ENCODE results near the gene F10. TPM values are rescaled to one million over a fixed set of nuclear protein-coding genes. Genes with fewer than 3 reads are reported as not detected.

The F10 gene
- total and polyA plus RNA-seq, 2 of the 13 experiments (the other 11 are each of a cell fraction or from before 2014, with no cell fraction given), result 58.4 to 237 TPM

- TF ChIP-seq REL (CRISPR knock-in tag; conservative IDR thresholded peaks at IDR 0.05) (no peak), HDAC1 (CRISPR knock-in tag; IDR thresholded peaks at IDR 0.05) (peak; percentile 83), GABPA (IDR thresholded peaks at IDR 0.05; ENCODE audit: low read depth, low read length) (no peak), GABPA (CRISPR knock-in tag; IDR thresholded peaks at IDR 0.05; ENCODE audit: low read depth) (no peak), ZNF34 (CRISPR knock-in tag; IDR thresholded peaks at IDR 0.05; ENCODE audit: borderline replicate concordance) (no peak), ZNF562 (CRISPR knock-in tag; IDR thresholded peaks at IDR 0.05; ENCODE audit: borderline replicate concordance) (no peak), ZBTB49 (CRISPR knock-in tag; IDR thresholded peaks at IDR 0.05; ENCODE audit: borderline replicate concordance) (no peak), POLR2A (IDR thresholded peaks at IDR 0.05; ENCODE audit: insufficient read depth in 1 of 2, low read depth in 2 of 2, low read length in 2 of 2) (peak in 1 of 2 experiments; percentile 68; a peak in 2 of 4 replicates), SCMH1 (CRISPR knock-in tag; IDR thresholded peaks at IDR 0.05; ENCODE audit: borderline replicate concordance) (no peak), ZNF547 (CRISPR knock-in tag; IDR thresholded peaks at IDR 0.05) (no peak), JDP2 (CRISPR knock-in tag; IDR thresholded peaks at IDR 0.05; ENCODE audit: borderline replicate concordance) (no peak), KLF13 (CRISPR knock-in tag; IDR thresholded peaks at IDR 0.05) (no peak), TBL1XR1 (IDR thresholded peaks at IDR 0.05; ENCODE audit: borderline replicate concordance, low read length, partially characterized antibody) (no peak), ZNF430 (CRISPR knock-in tag; IDR thresholded peaks at IDR 0.05) (peak; percentile 78; the same call in 1 of the 2 replicates)
- TF ChIP-seq, protein P1, sequence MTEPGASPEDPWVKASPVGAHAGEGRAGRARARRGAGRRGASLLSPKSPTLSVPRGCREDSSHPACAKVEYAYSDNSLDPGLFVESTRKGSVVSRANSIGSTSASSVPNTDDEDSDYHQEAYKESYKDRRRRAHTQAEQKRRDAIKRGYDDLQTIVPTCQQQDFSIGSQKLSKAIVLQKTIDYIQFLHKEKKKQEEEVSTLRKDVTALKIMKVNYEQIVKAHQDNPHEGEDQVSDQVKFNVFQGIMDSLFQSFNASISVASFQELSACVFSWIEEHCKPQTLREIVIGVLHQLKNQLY (CRISPR knock-in tag; IDR thresholded peaks at IDR 0.05), result peak; percentile 49; the same call in 1 of the 2 replicates
- TF ChIP-seq, protein P2, sequence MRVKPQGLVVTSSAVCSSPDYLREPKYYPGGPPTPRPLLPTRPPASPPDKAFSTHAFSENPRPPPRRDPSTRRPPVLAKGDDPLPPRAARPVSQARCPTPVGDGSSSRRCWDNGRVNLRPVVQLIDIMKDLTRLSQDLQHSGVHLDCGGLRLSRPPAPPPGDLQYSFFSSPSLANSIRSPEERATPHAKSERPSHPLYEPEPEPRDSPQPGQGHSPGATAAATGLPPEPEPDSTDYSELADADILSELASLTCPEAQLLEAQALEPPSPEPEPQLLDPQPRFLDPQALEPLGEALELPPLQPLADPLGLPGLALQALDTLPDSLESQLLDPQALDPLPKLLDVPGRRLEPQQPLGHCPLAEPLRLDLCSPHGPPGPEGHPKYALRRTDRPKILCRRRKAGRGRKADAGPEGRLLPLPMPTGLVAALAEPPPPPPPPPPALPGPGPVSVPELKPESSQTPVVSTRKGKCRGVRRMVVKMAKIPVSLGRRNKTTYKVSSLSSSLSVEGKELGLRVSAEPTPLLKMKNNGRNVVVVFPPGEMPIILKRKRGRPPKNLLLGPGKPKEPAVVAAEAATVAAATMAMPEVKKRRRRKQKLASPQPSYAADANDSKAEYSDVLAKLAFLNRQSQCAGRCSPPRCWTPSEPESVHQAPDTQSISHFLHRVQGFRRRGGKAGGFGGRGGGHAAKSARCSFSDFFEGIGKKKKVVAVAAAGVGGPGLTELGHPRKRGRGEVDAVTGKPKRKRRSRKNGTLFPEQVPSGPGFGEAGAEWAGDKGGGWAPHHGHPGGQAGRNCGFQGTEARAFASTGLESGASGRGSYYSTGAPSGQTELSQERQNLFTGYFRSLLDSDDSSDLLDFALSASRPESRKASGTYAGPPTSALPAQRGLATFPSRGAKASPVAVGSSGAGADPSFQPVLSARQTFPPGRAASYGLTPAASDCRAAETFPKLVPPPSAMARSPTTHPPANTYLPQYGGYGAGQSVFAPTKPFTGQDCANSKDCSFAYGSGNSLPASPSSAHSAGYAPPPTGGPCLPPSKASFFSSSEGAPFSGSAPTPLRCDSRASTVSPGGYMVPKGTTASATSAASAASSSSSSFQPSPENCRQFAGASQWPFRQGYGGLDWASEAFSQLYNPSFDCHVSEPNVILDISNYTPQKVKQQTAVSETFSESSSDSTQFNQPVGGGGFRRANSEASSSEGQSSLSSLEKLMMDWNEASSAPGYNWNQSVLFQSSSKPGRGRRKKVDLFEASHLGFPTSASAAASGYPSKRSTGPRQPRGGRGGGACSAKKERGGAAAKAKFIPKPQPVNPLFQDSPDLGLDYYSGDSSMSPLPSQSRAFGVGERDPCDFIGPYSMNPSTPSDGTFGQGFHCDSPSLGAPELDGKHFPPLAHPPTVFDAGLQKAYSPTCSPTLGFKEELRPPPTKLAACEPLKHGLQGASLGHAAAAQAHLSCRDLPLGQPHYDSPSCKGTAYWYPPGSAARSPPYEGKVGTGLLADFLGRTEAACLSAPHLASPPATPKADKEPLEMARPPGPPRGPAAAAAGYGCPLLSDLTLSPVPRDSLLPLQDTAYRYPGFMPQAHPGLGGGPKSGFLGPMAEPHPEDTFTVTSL (CRISPR knock-in tag; IDR thresholded peaks at IDR 0.05; ENCODE audit: borderline replicate concordance), result no peak
- TF ChIP-seq, protein P3, sequence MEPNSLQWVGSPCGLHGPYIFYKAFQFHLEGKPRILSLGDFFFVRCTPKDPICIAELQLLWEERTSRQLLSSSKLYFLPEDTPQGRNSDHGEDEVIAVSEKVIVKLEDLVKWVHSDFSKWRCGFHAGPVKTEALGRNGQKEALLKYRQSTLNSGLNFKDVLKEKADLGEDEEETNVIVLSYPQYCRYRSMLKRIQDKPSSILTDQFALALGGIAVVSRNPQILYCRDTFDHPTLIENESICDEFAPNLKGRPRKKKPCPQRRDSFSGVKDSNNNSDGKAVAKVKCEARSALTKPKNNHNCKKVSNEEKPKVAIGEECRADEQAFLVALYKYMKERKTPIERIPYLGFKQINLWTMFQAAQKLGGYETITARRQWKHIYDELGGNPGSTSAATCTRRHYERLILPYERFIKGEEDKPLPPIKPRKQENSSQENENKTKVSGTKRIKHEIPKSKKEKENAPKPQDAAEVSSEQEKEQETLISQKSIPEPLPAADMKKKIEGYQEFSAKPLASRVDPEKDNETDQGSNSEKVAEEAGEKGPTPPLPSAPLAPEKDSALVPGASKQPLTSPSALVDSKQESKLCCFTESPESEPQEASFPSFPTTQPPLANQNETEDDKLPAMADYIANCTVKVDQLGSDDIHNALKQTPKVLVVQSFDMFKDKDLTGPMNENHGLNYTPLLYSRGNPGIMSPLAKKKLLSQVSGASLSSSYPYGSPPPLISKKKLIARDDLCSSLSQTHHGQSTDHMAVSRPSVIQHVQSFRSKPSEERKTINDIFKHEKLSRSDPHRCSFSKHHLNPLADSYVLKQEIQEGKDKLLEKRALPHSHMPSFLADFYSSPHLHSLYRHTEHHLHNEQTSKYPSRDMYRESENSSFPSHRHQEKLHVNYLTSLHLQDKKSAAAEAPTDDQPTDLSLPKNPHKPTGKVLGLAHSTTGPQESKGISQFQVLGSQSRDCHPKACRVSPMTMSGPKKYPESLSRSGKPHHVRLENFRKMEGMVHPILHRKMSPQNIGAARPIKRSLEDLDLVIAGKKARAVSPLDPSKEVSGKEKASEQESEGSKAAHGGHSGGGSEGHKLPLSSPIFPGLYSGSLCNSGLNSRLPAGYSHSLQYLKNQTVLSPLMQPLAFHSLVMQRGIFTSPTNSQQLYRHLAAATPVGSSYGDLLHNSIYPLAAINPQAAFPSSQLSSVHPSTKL (CRISPR knock-in tag; IDR thresholded peaks at IDR 0.05), result peak; percentile 75
Measured at GRCh38 chr13:113157929-113158747, 35.5 kb downstream of the F10 start, which contains the start of gene PROZ (continued).
